ENCODE measurements around the gene ITGAV. TPM values are rescaled to one million over a fixed set of nuclear protein-coding genes. Genes with fewer than 3 reads are reported as not detected.

ITGAV gene
- total RNA-seq, 1 experiment from 2014 or later, result 26.9 TPM

GRCh38 chr2:186702006-186702405, 112.2 kb downstream of the ITGAV start:
- Histone ChIP-seq H3K27ac (ENCODE audit: insufficient read length, low read depth, low read length) (no peak overlapping the region), H3K56ac (ENCODE audit: insufficient read length, low read depth, low read length) (no peak overlapping the region), H3K4me2 (ENCODE audit: insufficient read depth, insufficient read length, low read length) (no peak overlapping the region), H3T11ph (ENCODE audit: low read length) (no peak overlapping the region), H4K5ac (ENCODE audit: insufficient read length, low read depth, low read length) (no peak overlapping the region), H3K4ac (ENCODE audit: low read depth, low read length) (no peak overlapping the region), H3K9me3 (ENCODE audit: control insufficient read depth, low read depth, low read length) (no peaks in the 10 kb centered on the region), H3K14ac (ENCODE audit: insufficient read depth, low read length) (no peak overlapping the region), H4K20me1 (ENCODE audit: control insufficient read depth, insufficient read depth, insufficient read length) (no peaks in the 10 kb centered on the region), H2BK20ac (ENCODE audit: low read depth, low read length, poor library complexity, severe bottlenecking) (no peak overlapping the region), H4K91ac (ENCODE audit: insufficient read length, low read depth, low read length) (no peak overlapping the region), H3K4me1 (ENCODE audit: insufficient read depth, low read length) (no peaks in the 10 kb centered on the region), H3K9ac (ENCODE audit: extremely low read depth, insufficient read length, low read length) (no peak overlapping the region), H3K27me3 (ENCODE audit: insufficient read depth, low read length) (no peaks in the 10 kb centered on the region), H3K18ac (ENCODE audit: insufficient read length, low read depth, low read length) (no peak overlapping the region), H3K23me2 (ENCODE audit: insufficient read length, low read depth, low read length, poor library complexity, severe bottlenecking) (no peaks in the 10 kb centered on the region), H2BK15ac (ENCODE audit: low read depth, low read length) (no peak overlapping the region), H2BK12ac (ENCODE audit: insufficient read length, low read depth, low read length) (no peak overlapping the region), H2AK5ac (ENCODE audit: insufficient read length, low read length) (no peak overlapping the region), H2BK120ac (ENCODE audit: low read depth, low read length, poor library complexity, severe bottlenecking) (no peak overlapping the region), H2AFZ (ENCODE audit: low read length) (no peak overlapping the region), H3K79me2 (ENCODE audit: insufficient read depth, low read length) (no peaks in the 10 kb centered on the region), H3K79me1 (ENCODE audit: insufficient read depth, low read depth, low read length, poor library complexity, severe bottlenecking) (no peaks in the 10 kb centered on the region), H4K8ac (replicated peaks; ENCODE audit: insufficient read length, low read depth, low read length) (no peak overlapping the region), H2BK5ac (ENCODE audit: insufficient read length, low read length) (no peak overlapping the region), H3K23ac (ENCODE audit: insufficient read length, low read depth, low read length) (no peak overlapping the region)
- Mint-ChIP-seq H3K27ac (no peak overlapping the region), H3K36me3 (ENCODE audit: insufficient read depth in 1 of 3, low read depth in 3 of 3) (peaks cover 0 to 7% (median 6%) of the 10 kb centered on the region in 3 experiments; a peak in 4 of 7 replicates), H3K27me3 (ENCODE audit: low read depth) (no peaks in the 10 kb centered on the region), H3K4me3 (no peak overlapping the region), H3K4me1 (no peaks in the 10 kb centered on the region), H3K9me3 (peaks cover 4 to 5% of the 10 kb centered on the region in 2 experiments; a peak in 3 of 5 replicates)
- WGBS (ENCODE audit: extremely low coverage, insufficient read length, low lambda C conversion rate), result no CpG with 5 or more reads among the region's 2 CpGs
- TF ChIP-seq CTCF (conservative IDR thresholded peaks at IDR 0.05), result no peak
- no peak for DNase-seq
